Transverse colon (tissue), 4 donors: ENCODE measurements around the gene PTPRR. TPM values are rescaled to one million over a fixed set of nuclear protein-coding genes. Genes with fewer than 3 reads are reported as not detected.

Source experiments
- DNase-seq: peaks from one replicate; pipeline ENCODE4 v3.0.0-alpha.2; 2019
- H3K27ac ChIP-seq, 4 donors: fragments of 200-600 bp; sonication (generic); 2 replicates each; pipeline ENCODE4 v1.5.1; 2016 to 2018; ENCODE audit warnings: inconsistent platforms in 4 of 4
- H3K27me3 ChIP-seq: fragments of 200-600 bp; sonication (generic); 2 replicates; pipeline ENCODE4 v1.5.1; 2017; ENCODE audit warnings: inconsistent platforms
- H3K36me3 ChIP-seq, 4 donors: fragments of 200-600 bp; sonication (generic); 2 replicates each; pipeline ENCODE4 v1.5.1; 2017 to 2019; ENCODE audit warnings: inconsistent platforms in 4 of 4
- H3K4me1 ChIP-seq, 4 donors: fragments of 200-600 bp; sonication (generic); 2 replicates each; pipeline ENCODE4 v1.5.1; 2017 to 2020; ENCODE audit warnings: inconsistent platforms in 4 of 4
- H3K4me3 ChIP-seq, 4 donors: fragments of 200-600 bp; sonication (generic); 1 replicate in 1 of 4; 2 replicates in 3 of 4; pipeline versions ENCODE4 v1.5.1 to v1.6.1; 2017 to 2019; ENCODE audit warnings: inconsistent platforms in 4 of 4
- H3K9me3 ChIP-seq, 2 donors: fragments of 200-600 bp; sonication (generic); 2 replicates each; pipeline ENCODE4 v1.5.1; 2017 to 2019; ENCODE audit warnings: inconsistent platforms in 2 of 2
- CTCF ChIP-seq, 5 experiments: fragments of 200-600 bp in 3 of 5; fragments of 450-650 bp in 2 of 5; sonication (generic) in 3 of 5; IDR thresholded peaks; 1 replicate in 2 of 5; 2 replicates in 3 of 5; pipeline ENCODE4 v1.5.1; 2016 to 2017; ENCODE audit warnings: antibody characterized with exemption in 5 of 5, inconsistent platforms in 3 of 5, mild to moderate bottlenecking in 2 of 5, moderate library complexity in 1 of 5
- EP300 ChIP-seq: sonication (generic); formaldehyde crosslinking; IDR thresholded peaks from one replicate; pipeline ENCODE4 v1.6.1; 2017; ENCODE audit warnings: antibody characterized with exemption, low read depth
- POLR2A ChIP-seq: fragments of 450-650 bp; IDR thresholded peaks from one replicate; pipeline ENCODE4 v1.6.1; 2016; ENCODE audit warnings: antibody characterized with exemption, mild to moderate bottlenecking, moderate library complexity
- POLR2AphosphoS5 ChIP-seq, 3 donors: sonication (generic); formaldehyde crosslinking; IDR thresholded peaks; one replicate each; pipeline ENCODE4 v1.6.1; 2016; ENCODE audit warnings: antibody characterized with exemption in 3 of 3
- WGBS, 2 donors: methylation state at CpG; one replicate each; pipeline ENCODE4 v1.1.5; 2018; ENCODE audit warnings: low coverage in 1 of 2; 5-methylcytosine and 5-hydroxymethylcytosine counted together
- in situ Hi-C, 4 donors: fragments of 200-750 bp; cut with MboI; loops; one replicate each; pipeline versions ENCODE4 v1.15.0 to v1.15.1; 2017; ENCODE audit warnings: low sequenced_read_pairs in 3 of 4, low pct_ligation_motif_present in 1 of 4, low pct_unique_long_range_greater_than_20kb in 1 of 4
- intact Hi-C: fragments of 100-400 bp; cut with DNase I; formaldehyde crosslinking; loops from one replicate; pipeline ENCODE4 v1.15.1; 2023; ENCODE audit warnings: low total_unique reads
- total RNA-seq, 4 donors: library from RNA; depleted of rRNA; stranded (reverse); fragments of >200 nt; gene quantifications; one replicate each; pipeline ENCODE4 v1.1.0, GENCODE V29; 2016

Gene PTPRR
- total RNA-seq, 4 donors from 2014 or later, result 13.2 to 50.9 (median 31.4) TPM; not detected in 1

- intact Hi-C loops, result no loop called here
- Histone ChIP-seq H3K4me1 (no peaks in the 10 kb centered on the region), H3K36me3 (no peaks in the 10 kb centered on the region), H3K9me3 (no peaks in the 10 kb centered on the region), H3K27me3 (no peaks in the 10 kb centered on the region), H3K27ac (no peak overlapping the region), H3K4me3 (no peak overlapping the region)
- WGBS, 2 donors, result 85% methylated on average over 5 of the region's 5 CpGs
- in situ Hi-C loops, result no loop called here
- no peak for DNase-seq
- TF ChIP-seq POLR2AphosphoS5 (IDR thresholded peaks at IDR 0.05), result no peak
- no peak for TF ChIP-seq POLR2A
- TF ChIP-seq EP300, result no peak
- no peak for TF ChIP-seq CTCF (IDR thresholded peaks at IDR 0.05)
These were observed 27.9 kb downstream of the PTPRR start for GRCh38 chr12:70892593-70892992.

DNA sequence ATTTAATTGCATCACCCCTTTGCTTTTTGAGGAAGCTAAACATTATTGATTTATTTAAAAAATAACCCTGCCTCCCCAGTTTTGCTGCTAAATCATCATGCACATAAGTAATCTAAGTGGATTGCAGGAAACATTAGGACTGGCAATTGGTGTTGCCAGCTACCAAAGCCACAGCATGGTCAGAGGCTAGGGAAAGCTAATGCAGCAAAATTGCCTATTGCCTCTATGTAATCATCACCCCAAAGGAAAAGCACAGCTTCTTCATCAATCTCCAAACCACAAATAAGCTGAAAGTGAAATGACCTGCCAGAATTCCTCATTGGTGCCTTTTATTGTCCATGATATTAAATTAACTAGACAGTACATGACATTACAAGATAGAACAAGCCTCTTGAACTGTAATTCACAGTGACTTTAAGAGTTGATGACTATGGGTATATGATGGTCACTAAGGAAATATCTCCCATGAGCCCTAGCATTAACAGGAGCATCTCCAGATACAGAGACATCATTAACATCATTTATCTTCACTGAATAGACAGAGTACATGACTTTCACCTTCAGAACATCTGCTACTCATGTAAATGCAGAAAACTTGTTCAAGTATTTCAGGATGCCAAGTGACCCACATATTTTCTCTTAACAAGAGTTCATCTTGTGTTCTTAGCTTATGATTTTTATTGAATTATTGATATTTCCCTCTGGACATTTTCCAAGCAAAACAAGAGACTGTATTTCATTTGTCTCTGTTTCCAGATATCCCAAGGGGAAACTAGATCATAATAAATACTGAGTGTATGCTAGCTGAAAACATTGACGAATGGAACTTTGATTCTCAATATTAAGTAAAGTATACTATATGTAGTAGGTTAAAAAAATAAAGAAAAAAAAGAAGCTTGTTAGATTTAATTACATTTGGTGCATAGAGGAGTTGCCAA lies 29.4 kb downstream of the PTPRR start:
- in situ Hi-C loops (no loop called here), intact Hi-C loops (no loop called here)
- H3K27me3 ChIP-seq, result no peaks in the 10 kb centered on the region
- TF ChIP-seq EP300, result no peak
- no peak for TF ChIP-seq POLR2A
- TF ChIP-seq POLR2AphosphoS5 (IDR thresholded peaks at IDR 0.05), result no peak
- no peak for TF ChIP-seq CTCF (IDR thresholded peaks at IDR 0.05)
- 78 to 92% methylated on average over 1 of the region's 1 CpG for WGBS, 2 donors
- H3K27ac ChIP-seq, result no peak overlapping the region
- no peaks in the 10 kb centered on the region for H3K36me3 ChIP-seq
- no peaks in the 10 kb centered on the region for H3K9me3 ChIP-seq
- no peak for DNase-seq
- H3K4me1 ChIP-seq, result no peaks in the 10 kb centered on the region
- H3K4me3 ChIP-seq, result no peak overlapping the region

- WGBS, 2 donors, result 55 to 60% methylated on average over 1 to 3 of the region's 3 CpGs
- no peak for DNase-seq
- Histone ChIP-seq H3K36me3 (no peaks in the 10 kb centered on the region), H3K27ac (no peak overlapping the region), H3K4me3 (no peak overlapping the region), H3K9me3 (no peaks in the 10 kb centered on the region), H3K27me3 (no peaks in the 10 kb centered on the region), H3K4me1 (no peaks in the 10 kb centered on the region)
- intact Hi-C loops (no loop called here), in situ Hi-C loops (no loop called here)
- no peak for TF ChIP-seq POLR2AphosphoS5 (IDR thresholded peaks at IDR 0.05)
- no peak for TF ChIP-seq POLR2A
- no peak for TF ChIP-seq EP300
These were observed 34.6 kb downstream of the PTPRR start for GRCh38 chr12:70885956-70886355.

DNA sequence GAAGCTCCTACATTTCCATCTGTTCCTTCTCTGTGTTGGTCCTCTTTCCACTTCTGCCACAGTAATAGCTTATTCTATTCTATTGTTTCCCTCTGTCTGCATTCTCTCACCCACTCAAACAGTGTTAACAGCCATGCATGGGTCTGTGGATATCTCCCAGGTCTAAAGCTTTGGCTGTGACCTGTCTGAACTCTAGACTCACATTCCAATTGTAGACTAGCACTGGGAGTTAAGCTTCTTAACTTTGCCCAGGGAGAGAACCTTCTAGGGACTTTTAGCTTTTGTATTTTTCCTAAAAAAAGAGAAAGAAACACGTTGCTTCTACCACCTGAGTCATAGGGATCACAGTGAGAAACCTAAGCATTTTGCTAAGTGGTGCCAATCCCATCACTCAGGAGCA lies 36.7 kb downstream of the PTPRR start:
- no peak for TF ChIP-seq CTCF (IDR thresholded peaks at IDR 0.05)
- no peak for TF ChIP-seq EP300
- TF ChIP-seq POLR2A, result no peak
- no peak for TF ChIP-seq POLR2AphosphoS5 (IDR thresholded peaks at IDR 0.05)
- no peaks in the 10 kb centered on the region for H3K36me3 ChIP-seq
- H3K4me1 ChIP-seq, result no peaks in the 10 kb centered on the region
- H3K4me3 ChIP-seq, result no peak overlapping the region
- intact Hi-C loops (no loop called here), in situ Hi-C loops (no loop called here)
- WGBS, 2 donors, result 20 to 59% methylated on average over 1 of the region's 1 CpG
- H3K9me3 ChIP-seq, result no peaks in the 10 kb centered on the region
- H3K27me3 ChIP-seq, result no peaks in the 10 kb centered on the region
- H3K27ac ChIP-seq, result no peak overlapping the region
- no peak for DNase-seq
